ENCODE measurements around the gene CROCC2.

Gene CROCC2

DNA sequence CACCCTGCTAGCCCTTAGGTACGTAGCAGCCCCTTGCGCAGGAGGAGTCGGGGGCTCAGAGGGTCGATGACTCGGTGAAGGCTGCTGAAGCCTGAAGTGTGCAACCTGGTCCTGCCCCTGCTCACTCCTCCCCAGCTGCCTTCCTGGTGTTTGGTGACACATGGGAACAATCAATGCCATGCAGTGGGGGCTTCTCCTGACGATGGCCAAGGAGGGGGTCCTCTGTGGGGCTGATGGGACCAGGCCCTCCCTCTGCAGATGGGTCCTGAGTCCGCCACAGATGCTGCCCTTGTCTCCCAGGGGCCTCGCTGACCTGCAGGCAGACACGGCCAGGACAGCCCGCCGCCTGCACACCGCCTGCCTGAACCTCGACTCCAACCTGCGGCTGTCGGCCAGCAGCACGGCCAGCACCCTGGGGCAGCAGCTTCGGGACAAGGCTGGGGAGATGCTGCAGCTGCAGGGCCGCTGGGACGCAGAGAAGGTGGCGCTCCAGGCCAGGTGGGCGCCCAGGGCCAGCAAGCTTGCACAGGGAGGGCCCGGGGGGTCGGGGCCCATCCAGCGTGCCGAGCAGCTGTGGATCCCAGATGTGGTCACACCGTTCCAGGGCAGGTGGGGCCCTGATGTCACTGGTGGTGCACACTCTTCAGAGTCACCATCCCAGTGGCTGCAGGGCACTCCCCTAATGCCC lies 24.6 kb downstream of the CROCC2 start:
- CTCF ChIA-PET: interaction anchor here (1.1 kb wide), 1 partner anchor 16 kb away, joined by 3 read pairs; no protein-coding TSS in a partner anchor
- H3K36me3 ChIP-seq (ENCODE audit: control insufficient read depth in 2 of 2, insufficient read depth in 1 of 2, low read length in 2 of 2): no peaks in the 10 kb centered on the region
- no peak overlapping the region for H3K27ac ChIP-seq (ENCODE audit: extremely low read depth, low read depth, low read length)
- no peaks in the 10 kb centered on the region for H3K4me1 ChIP-seq (ENCODE audit: control insufficient read depth, insufficient read depth, low read length)
- POLR2A ChIA-PET: interaction anchor here (0.5 kb wide), 1 partner anchor 1002 kb away, joined by 3 read pairs; no protein-coding TSS in a partner anchor
- no peak overlapping the region for H3K4me3 ChIP-seq (ENCODE audit: low read depth, low read length)
- TF ChIP-seq ZBTB20 (tag by site-specific recombination; IDR thresholded peaks at IDR 0.05): no peak
- no peak for TF ChIP-seq ZNF76 (tag by site-specific recombination; IDR thresholded peaks at IDR 0.05; ENCODE audit: borderline replicate concordance, low read depth)
- TF ChIP-seq ZNF280D (tag by site-specific recombination; IDR thresholded peaks at IDR 0.05): no peak
- TF ChIP-seq HIC1 (tag by site-specific recombination; IDR thresholded peaks at IDR 0.05): no peak
- no peak for TF ChIP-seq ZNF155 (tag by site-specific recombination; IDR thresholded peaks at IDR 0.05)
- TF ChIP-seq ZNF623 (tag by site-specific recombination; IDR thresholded peaks at IDR 0.05): no peak
- no peak for TF ChIP-seq ZNF707 (tag by site-specific recombination; IDR thresholded peaks at IDR 0.05)
- H3K9me3 ChIP-seq (ENCODE audit: control insufficient read depth, insufficient read depth, low read depth, low read length): no peaks in the 10 kb centered on the region

DNA sequence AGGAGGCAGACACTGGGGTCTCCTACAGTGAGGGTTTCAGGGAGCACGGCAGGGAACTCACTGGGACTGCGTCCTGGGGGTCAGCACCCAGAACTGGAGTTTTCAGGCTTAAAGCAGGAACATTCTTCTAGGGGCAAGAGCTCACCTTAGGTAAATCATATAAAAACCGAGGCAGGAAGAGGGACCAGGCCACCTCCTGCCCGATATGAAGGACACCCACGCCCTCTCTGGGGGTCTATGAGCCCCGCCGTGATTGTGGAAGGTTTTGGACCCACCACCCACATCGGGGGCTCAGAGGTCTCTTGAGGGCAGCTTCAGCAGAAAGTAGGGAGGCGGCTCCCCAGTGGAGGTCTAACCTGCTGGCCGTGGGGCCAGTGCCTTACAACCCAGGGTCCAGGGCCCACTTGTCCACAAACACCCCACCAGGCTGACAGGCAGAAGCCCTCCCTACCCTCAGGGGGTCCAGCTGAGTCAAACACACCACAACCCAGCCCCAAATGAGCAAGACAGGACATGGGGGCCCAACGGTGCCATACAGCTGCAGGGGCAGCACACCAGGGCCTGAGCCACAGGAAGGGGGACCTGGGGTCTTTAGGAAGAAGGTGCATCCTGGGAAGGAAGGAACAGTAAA lies 25.3 kb downstream of the CROCC2 start:
- no peaks in the 10 kb centered on the region for H3K4me1 ChIP-seq (ENCODE audit: control insufficient read depth, insufficient read depth, low read length)
- no peaks in the 10 kb centered on the region for H3K36me3 ChIP-seq (ENCODE audit: control insufficient read depth in 2 of 2, insufficient read depth in 1 of 2, low read length in 2 of 2)
- ChIA-PET POLR2A (no interaction called here), CTCF (interaction anchor here (0.9 to 1.1 kb wide), 2 partner anchors 17 to 18 kb away, joined by 3 read pairs; no protein-coding TSS in a partner anchor)
- TF ChIP-seq, protein P1, sequence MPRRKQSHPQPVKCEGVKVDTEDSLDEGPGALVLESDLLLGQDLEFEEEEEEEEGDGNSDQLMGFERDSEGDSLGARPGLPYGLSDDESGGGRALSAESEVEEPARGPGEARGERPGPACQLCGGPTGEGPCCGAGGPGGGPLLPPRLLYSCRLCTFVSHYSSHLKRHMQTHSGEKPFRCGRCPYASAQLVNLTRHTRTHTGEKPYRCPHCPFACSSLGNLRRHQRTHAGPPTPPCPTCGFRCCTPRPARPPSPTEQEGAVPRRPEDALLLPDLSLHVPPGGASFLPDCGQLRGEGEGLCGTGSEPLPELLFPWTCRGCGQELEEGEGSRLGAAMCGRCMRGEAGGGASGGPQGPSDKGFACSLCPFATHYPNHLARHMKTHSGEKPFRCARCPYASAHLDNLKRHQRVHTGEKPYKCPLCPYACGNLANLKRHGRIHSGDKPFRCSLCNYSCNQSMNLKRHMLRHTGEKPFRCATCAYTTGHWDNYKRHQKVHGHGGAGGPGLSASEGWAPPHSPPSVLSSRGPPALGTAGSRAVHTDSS (tag by site-specific recombination; IDR thresholded peaks at IDR 0.05): no peak
- TF ChIP-seq ZNF311 (tag by site-specific recombination; IDR thresholded peaks at IDR 0.05; ENCODE audit: borderline replicate concordance): no peak
- no peaks in the 10 kb centered on the region for H3K9me3 ChIP-seq (ENCODE audit: control insufficient read depth, insufficient read depth, low read depth, low read length)
- H3K4me3 ChIP-seq (ENCODE audit: low read depth, low read length): no peak overlapping the region
- H3K27ac ChIP-seq (ENCODE audit: extremely low read depth, low read depth, low read length): no peak overlapping the region

DNA sequence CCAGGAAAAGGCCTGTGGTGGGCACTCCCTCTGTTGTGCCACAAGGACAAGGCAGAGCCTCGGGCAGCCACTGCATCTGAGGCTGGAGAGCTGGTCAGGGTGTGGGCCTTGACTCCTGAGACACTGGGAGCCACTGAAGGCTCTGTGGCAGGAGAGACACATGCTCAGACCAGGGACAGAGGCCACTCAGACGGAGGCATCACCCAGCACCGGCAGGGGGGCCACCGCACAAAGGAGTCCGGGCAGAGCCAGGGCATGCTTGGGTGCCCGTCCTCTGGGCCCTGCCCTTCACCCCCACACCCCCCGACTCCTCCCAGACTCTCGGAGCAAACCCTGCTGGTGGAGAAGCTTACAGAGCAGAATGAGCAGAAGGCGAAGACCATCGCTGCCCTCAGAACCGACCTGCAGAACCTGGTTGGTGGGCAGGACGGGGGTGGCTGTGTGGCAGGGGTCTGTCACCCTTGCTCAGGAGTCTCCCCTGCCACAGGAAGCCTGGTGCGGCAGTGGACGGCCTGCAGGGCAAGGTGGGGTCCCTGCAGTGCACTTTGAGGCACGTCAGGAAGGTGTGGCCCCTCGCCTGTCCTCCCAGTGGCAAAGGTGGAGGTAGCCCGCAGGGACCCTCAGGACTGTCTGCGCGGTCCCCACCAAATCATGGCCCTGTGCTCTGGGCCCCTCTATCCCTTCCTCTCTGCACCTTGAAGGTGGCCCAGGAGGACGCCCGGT lies 26.0 kb downstream of the CROCC2 start:
- H3K4me1 ChIP-seq (ENCODE audit: control insufficient read depth, insufficient read depth, low read length): no peaks in the 10 kb centered on the region
- ChIA-PET POLR2A (no interaction called here), CTCF (interaction anchor here (0.9 to 1.7 kb wide), 2 partner anchors 18 to 19 kb away, joined by 3 to 7 read pairs; no protein-coding TSS in a partner anchor)
- H3K9me3 ChIP-seq (ENCODE audit: control insufficient read depth, insufficient read depth, low read depth, low read length): no peaks in the 10 kb centered on the region
- H3K36me3 ChIP-seq (ENCODE audit: control insufficient read depth in 2 of 2, insufficient read depth in 1 of 2, low read length in 2 of 2): no peaks in the 10 kb centered on the region
- H3K27ac ChIP-seq (ENCODE audit: extremely low read depth, low read depth, low read length): no peak overlapping the region
- H3K4me3 ChIP-seq (ENCODE audit: low read depth, low read length): no peak overlapping the region
- TF ChIP-seq, protein P2, sequence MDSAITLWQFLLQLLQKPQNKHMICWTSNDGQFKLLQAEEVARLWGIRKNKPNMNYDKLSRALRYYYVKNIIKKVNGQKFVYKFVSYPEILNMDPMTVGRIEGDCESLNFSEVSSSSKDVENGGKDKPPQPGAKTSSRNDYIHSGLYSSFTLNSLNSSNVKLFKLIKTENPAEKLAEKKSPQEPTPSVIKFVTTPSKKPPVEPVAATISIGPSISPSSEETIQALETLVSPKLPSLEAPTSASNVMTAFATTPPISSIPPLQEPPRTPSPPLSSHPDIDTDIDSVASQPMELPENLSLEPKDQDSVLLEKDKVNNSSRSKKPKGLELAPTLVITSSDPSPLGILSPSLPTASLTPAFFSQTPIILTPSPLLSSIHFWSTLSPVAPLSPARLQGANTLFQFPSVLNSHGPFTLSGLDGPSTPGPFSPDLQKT (IDR thresholded peaks at IDR 0.05; ENCODE audit: borderline replicate concordance, low read depth, low read length): no peak
- no peak for TF ChIP-seq SALL2 (tag by site-specific recombination; IDR thresholded peaks at IDR 0.05; ENCODE audit: borderline replicate concordance)
- TF ChIP-seq ZNF214 (tag by site-specific recombination; IDR thresholded peaks at IDR 0.05; ENCODE audit: borderline replicate concordance): no peak
- no peak for TF ChIP-seq ZNF280D (tag by site-specific recombination; IDR thresholded peaks at IDR 0.05)
- TF ChIP-seq ZNF362 (tag by site-specific recombination; IDR thresholded peaks at IDR 0.05): no peak
- TF ChIP-seq HOXD13 (CRISPR knock-in tag; IDR thresholded peaks at IDR 0.05; ENCODE audit: borderline replicate concordance): no peak
